Measurements from ENCODE around the gene ACTA2.

The ACTA2 gene

GRCh38 chr10:88911851-88912250, 40.7 kb downstream of the ACTA2 start:
- no peak for DNase-seq (ENCODE audit: extremely low spot score)
- CTCF ChIA-PET = no interaction called here
- POLR2A ChIA-PET = no interaction called here
- TF ChIP-seq FOXA1 (IDR thresholded peaks at IDR 0.05) = no peak
- no peak for TF ChIP-seq BHLHE40 (IDR thresholded peaks at IDR 0.05; ENCODE audit: borderline replicate concordance)
- TF ChIP-seq FOXK2 (IDR thresholded peaks at IDR 0.05) = no peak
- TF ChIP-seq SP1 (IDR thresholded peaks at IDR 0.05) = no peak
- TF ChIP-seq LEF1 (IDR thresholded peaks at IDR 0.05; ENCODE audit: borderline replicate concordance) = no peak
- no peak for TF ChIP-seq CTBP1 (IDR thresholded peaks at IDR 0.05; ENCODE audit: borderline replicate concordance)
- TF ChIP-seq TARDBP (IDR thresholded peaks at IDR 0.05) = no peak
- no peak for TF ChIP-seq PKNOX1 (IDR thresholded peaks at IDR 0.05)
- TF ChIP-seq ELF4 (IDR thresholded peaks at IDR 0.05) = no peak
- no peak for TF ChIP-seq FOXM1 (IDR thresholded peaks at IDR 0.05; ENCODE audit: borderline replicate concordance)
- TF ChIP-seq HDGF (IDR thresholded peaks at IDR 0.05; ENCODE audit: borderline replicate concordance) = no peak
- TF ChIP-seq NFRKB (IDR thresholded peaks at IDR 0.05) = no peak
- no peak for TF ChIP-seq L3MBTL2 (conservative IDR thresholded peaks at IDR 0.05)
- no peak for TF ChIP-seq ARNT (IDR thresholded peaks at IDR 0.05)
- TF ChIP-seq ZNF384 (IDR thresholded peaks at IDR 0.05) = no peak
- TF ChIP-seq SUZ12 (IDR thresholded peaks at IDR 0.05) = no peak

GRCh38 chr10:88911116-88911515, 41.5 kb downstream of the ACTA2 start:
- POLR2A ChIA-PET = no interaction called here
- TF ChIP-seq FOXA1 (IDR thresholded peaks at IDR 0.05) = no peak
- TF ChIP-seq CTBP1 (IDR thresholded peaks at IDR 0.05; ENCODE audit: borderline replicate concordance) = no peak
- no peak for TF ChIP-seq NFRKB (IDR thresholded peaks at IDR 0.05)
- TF ChIP-seq BHLHE40 (IDR thresholded peaks at IDR 0.05; ENCODE audit: borderline replicate concordance) = no peak
- TF ChIP-seq LEF1 (IDR thresholded peaks at IDR 0.05; ENCODE audit: borderline replicate concordance) = no peak
- TF ChIP-seq HDGF (IDR thresholded peaks at IDR 0.05; ENCODE audit: borderline replicate concordance) = no peak
- no peak for TF ChIP-seq FOXK2 (IDR thresholded peaks at IDR 0.05)
- CTCF ChIA-PET = no interaction called here
- DNase-seq (ENCODE audit: extremely low spot score) = no peak

- DNase-seq (ENCODE audit: extremely low spot score) = no peak
- TF ChIP-seq HDGF (IDR thresholded peaks at IDR 0.05; ENCODE audit: borderline replicate concordance) (no peak), ARNT (IDR thresholded peaks at IDR 0.05) (no peak), FOXM1 (IDR thresholded peaks at IDR 0.05; ENCODE audit: borderline replicate concordance) (no peak), L3MBTL2 (conservative IDR thresholded peaks at IDR 0.05) (no peak), TARDBP (IDR thresholded peaks at IDR 0.05) (no peak), ZNF384 (IDR thresholded peaks at IDR 0.05) (no peak), NFRKB (IDR thresholded peaks at IDR 0.05) (no peak), BHLHE40 (IDR thresholded peaks at IDR 0.05; ENCODE audit: borderline replicate concordance) (no peak), LEF1 (IDR thresholded peaks at IDR 0.05; ENCODE audit: borderline replicate concordance) (no peak), FOXK2 (IDR thresholded peaks at IDR 0.05) (no peak), FOXA1 (IDR thresholded peaks at IDR 0.05) (no peak), SUZ12 (IDR thresholded peaks at IDR 0.05) (no peak), CTBP1 (IDR thresholded peaks at IDR 0.05; ENCODE audit: borderline replicate concordance) (no peak), PKNOX1 (IDR thresholded peaks at IDR 0.05) (no peak), SP1 (IDR thresholded peaks at IDR 0.05) (no peak), ELF4 (IDR thresholded peaks at IDR 0.05) (no peak)
- ChIA-PET CTCF (no interaction called here), POLR2A (no interaction called here)
Observed at GRCh38 chr10:88908194-88908593, 44.4 kb downstream of the ACTA2 start.

DNA sequence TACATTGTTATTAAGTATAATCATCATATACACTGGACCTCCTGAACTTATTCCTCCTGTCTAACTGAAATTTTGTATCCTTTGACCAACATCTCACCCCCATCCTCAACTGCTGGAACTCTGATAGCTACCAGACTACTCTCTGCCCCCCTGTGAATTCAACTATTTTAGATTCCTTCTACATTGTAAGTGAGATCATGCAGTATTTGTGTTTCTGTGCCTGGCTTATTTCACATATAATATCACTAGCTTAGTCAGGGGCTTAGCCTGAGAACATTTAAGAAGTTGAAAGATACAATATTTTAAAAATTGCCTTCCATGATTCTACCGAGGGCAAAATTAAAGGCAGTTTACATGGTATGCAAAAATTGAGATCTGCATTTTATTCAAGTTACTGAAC, 45.7 kb downstream of the ACTA2 start:
- POLR2A ChIA-PET = no interaction called here
- CTCF ChIA-PET = interaction anchor here (0.6 kb wide), 1 partner anchor 22 kb away, joined by 3 read pairs; no protein-coding TSS in a partner anchor
- TF ChIP-seq ELF4 (IDR thresholded peaks at IDR 0.05) (no peak), SP1 (IDR thresholded peaks at IDR 0.05) (no peak), FOXA1 (IDR thresholded peaks at IDR 0.05) (no peak), ARNT (IDR thresholded peaks at IDR 0.05) (no peak), LEF1 (IDR thresholded peaks at IDR 0.05; ENCODE audit: borderline replicate concordance) (no peak)
- no peak for DNase-seq (ENCODE audit: extremely low spot score)

DNA sequence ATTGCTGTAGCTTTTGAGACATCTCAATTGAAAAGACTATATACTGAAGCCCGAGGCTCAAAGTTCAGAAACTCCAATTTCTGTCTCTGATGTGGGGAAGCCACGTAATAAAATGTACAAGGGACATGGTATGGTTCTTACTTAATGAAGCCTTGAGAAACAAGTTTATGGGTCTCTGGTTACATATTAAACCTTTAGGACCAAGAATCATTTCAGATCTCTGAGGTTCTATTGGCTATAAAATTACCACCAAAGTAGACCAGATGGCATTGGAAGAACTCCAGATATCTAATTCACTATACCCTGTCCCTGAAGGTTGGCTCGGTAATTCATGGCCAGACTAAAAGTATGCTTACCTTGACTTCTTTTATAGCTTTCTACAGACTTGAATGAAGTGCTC, 48.9 kb downstream of the ACTA2 start:
- TF ChIP-seq SUZ12 (IDR thresholded peaks at IDR 0.05) (no peak), ARNT (IDR thresholded peaks at IDR 0.05) (no peak), FOXM1 (IDR thresholded peaks at IDR 0.05; ENCODE audit: borderline replicate concordance) (no peak), PKNOX1 (IDR thresholded peaks at IDR 0.05) (no peak), NFRKB (IDR thresholded peaks at IDR 0.05) (no peak), FOXA1 (IDR thresholded peaks at IDR 0.05) (no peak), TARDBP (IDR thresholded peaks at IDR 0.05) (no peak), LEF1 (IDR thresholded peaks at IDR 0.05; ENCODE audit: borderline replicate concordance) (no peak), HDGF (IDR thresholded peaks at IDR 0.05; ENCODE audit: borderline replicate concordance) (no peak)
- POLR2A ChIA-PET = no interaction called here
- no peak for DNase-seq (ENCODE audit: extremely low spot score)
- CTCF ChIA-PET = no interaction called here

DNA sequence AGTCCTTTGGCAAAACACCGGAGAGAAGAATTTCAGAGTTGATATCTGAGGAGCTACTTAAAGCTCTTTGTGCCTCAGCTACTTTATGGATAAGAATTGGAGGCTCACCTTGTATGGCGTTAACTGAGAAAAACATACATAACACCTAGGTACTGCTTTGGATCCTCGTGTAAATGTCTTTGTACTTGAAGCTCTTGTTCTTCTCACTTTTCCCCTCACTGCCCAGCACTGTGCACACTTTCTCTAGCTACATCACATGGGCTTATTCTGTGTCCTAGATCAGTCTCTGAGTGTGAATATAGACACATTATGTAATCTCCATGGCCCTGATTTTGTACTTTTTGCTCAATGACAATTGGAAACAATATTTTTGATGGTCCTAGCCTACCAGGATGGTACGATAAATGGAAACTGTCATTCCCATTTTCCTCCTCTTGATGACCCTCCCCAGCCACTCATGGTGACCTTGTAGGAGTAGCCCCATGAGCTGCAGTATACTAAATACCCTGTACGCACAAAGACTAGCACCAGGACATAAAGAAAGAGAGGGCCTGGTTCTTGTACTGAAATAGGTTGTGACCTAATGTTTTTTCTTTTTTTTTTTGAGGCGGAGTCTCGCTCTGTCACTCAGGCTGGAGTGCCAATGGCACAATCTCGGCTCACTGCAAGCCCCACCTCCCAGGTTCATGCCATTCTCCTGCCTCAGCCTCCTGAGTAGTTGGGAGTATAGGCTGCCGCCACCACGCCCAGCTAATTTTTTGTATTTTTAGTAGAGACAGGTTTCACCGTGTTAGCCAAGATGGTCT, 50.4 kb downstream of the ACTA2 start:
- POLR2A ChIA-PET = no interaction called here
- no peak for TF ChIP-seq L3MBTL2 (conservative IDR thresholded peaks at IDR 0.05)
- TF ChIP-seq HDGF (IDR thresholded peaks at IDR 0.05; ENCODE audit: borderline replicate concordance) = no peak
- TF ChIP-seq LEF1 (IDR thresholded peaks at IDR 0.05; ENCODE audit: borderline replicate concordance) = no peak
- no peak for TF ChIP-seq NFRKB (IDR thresholded peaks at IDR 0.05)
- TF ChIP-seq PKNOX1 (IDR thresholded peaks at IDR 0.05) = peak; percentile 82
- TF ChIP-seq SUZ12 (IDR thresholded peaks at IDR 0.05) = no peak
- TF ChIP-seq SP1 (IDR thresholded peaks at IDR 0.05) = no peak
- no peak for TF ChIP-seq FOXK2 (IDR thresholded peaks at IDR 0.05)
- TF ChIP-seq ZNF384 (IDR thresholded peaks at IDR 0.05) = peak; percentile 47; the same call in 1 of the 2 replicates
- CTCF ChIA-PET = no interaction called here
- no peak for DNase-seq (ENCODE audit: extremely low spot score)

All from HEK293T (cell line).